H9 (cell line): Measurements from ENCODE around the gene KIF11. TPM values are rescaled to one million over a fixed set of nuclear protein-coding genes. Genes with fewer than 3 reads are reported as not detected.

Experiments used
- DNase-seq: peaks from one replicate; pipeline ENCODE4 v3.0.0-alpha.2; 2017
- H2AFZ ChIP-seq: one replicate; pipeline ENCODE4 v1.6.1; 2013; ENCODE audit warnings: mild to moderate bottlenecking, low read length, control low read depth, moderate library complexity
- H2AK5ac ChIP-seq: 2 replicates; pipeline ENCODE4 v1.6.1; 2013; ENCODE audit warnings: low read length, control low read depth, mixed read lengths; ENCODE audit not compliant: insufficient read length
- H2BK120ac ChIP-seq: one replicate; pipeline ENCODE4 v1.6.1; 2013; ENCODE audit warnings: low read depth, mild to moderate bottlenecking, low read length, control low read depth, inconsistent platforms; ENCODE audit not compliant: poor library complexity, severe bottlenecking
- H2BK12ac ChIP-seq: 2 replicates; pipeline ENCODE4 v1.6.1; 2013; ENCODE audit warnings: low read length, control low read depth, mixed read lengths, low read depth; ENCODE audit not compliant: insufficient read length
- H2BK15ac ChIP-seq: 2 replicates; pipeline ENCODE4 v1.6.1; 2013; ENCODE audit warnings: low read depth, low read length, control low read depth
- H2BK20ac ChIP-seq: one replicate; pipeline ENCODE4 v1.6.1; 2013; ENCODE audit warnings: low read depth, mild to moderate bottlenecking, low read length, control low read depth, inconsistent platforms; ENCODE audit not compliant: poor library complexity, severe bottlenecking
- H2BK5ac ChIP-seq: 2 replicates; pipeline ENCODE4 v1.6.1; 2013; ENCODE audit warnings: low read length, control low read depth, mixed read lengths; ENCODE audit not compliant: insufficient read length
- H3K14ac ChIP-seq: 2 replicates; pipeline ENCODE4 v1.6.1; 2013; ENCODE audit warnings: low read length, control low read depth; ENCODE audit not compliant: insufficient read depth
- H3K18ac ChIP-seq: 2 replicates; pipeline ENCODE4 v1.6.1; 2013; ENCODE audit warnings: low read depth, mild to moderate bottlenecking, mixed read lengths, low read length, control low read depth; ENCODE audit not compliant: insufficient read length
- H3K23ac ChIP-seq: 2 replicates; pipeline ENCODE4 v1.6.1; 2013; ENCODE audit warnings: low read length, control low read depth, mixed read lengths, low read depth; ENCODE audit not compliant: insufficient read length
- H3K23me2 ChIP-seq: 2 replicates; pipeline ENCODE4 v1.6.1; 2013; ENCODE audit warnings: low read depth, mild to moderate bottlenecking, mixed read lengths, low read length, control low read depth; ENCODE audit not compliant: insufficient read length, poor library complexity, severe bottlenecking
- H3K27ac ChIP-seq: 2 replicates; pipeline ENCODE4 v1.5.1; 2013; ENCODE audit warnings: low read length, control low read depth, mixed read lengths, low read depth; ENCODE audit not compliant: insufficient read length
- H3K27me3 ChIP-seq: 2 replicates; pipeline ENCODE4 v1.6.1; 2013; ENCODE audit warnings: low read length, control low read depth, inconsistent platforms; ENCODE audit not compliant: insufficient read depth
- H3K4ac ChIP-seq: 2 replicates; pipeline ENCODE4 v1.6.1; 2013; ENCODE audit warnings: low read depth, mild to moderate bottlenecking, control low read depth, inconsistent platforms, low read length, moderate library complexity
- H3K4me1 ChIP-seq: 2 replicates; pipeline ENCODE4 v1.6.1; 2013; ENCODE audit warnings: low read length, control low read depth, inconsistent platforms; ENCODE audit not compliant: insufficient read depth
- H3K4me2 ChIP-seq: 2 replicates; pipeline ENCODE4 v1.6.1; 2013; ENCODE audit warnings: low read length, control low read depth, mixed read lengths; ENCODE audit not compliant: insufficient read length, insufficient read depth
- H3K56ac ChIP-seq: 2 replicates; pipeline ENCODE4 v1.6.1; 2013; ENCODE audit warnings: low read depth, mild to moderate bottlenecking, mixed read lengths, low read length, control low read depth; ENCODE audit not compliant: insufficient read length
- H3K79me1 ChIP-seq: 2 replicates; pipeline ENCODE4 v1.6.1; 2013; ENCODE audit warnings: low read depth, mild to moderate bottlenecking, moderate library complexity, low read length, control low read depth, inconsistent platforms; ENCODE audit not compliant: insufficient read depth, poor library complexity, severe bottlenecking
- H3K79me2 ChIP-seq: 2 replicates; pipeline ENCODE4 v1.6.1; 2013; ENCODE audit warnings: low read length, control low read depth, inconsistent platforms; ENCODE audit not compliant: insufficient read depth
- H3K9ac ChIP-seq: 2 replicates; pipeline ENCODE4 v1.6.1; 2013; ENCODE audit warnings: low read length, control low read depth, mixed read lengths; ENCODE audit not compliant: insufficient read length; ENCODE audit errors: extremely low read depth
- H3K9me3 ChIP-seq: one replicate; pipeline ENCODE4 v1.6.1; 2013; ENCODE audit warnings: low read depth, low read length, inconsistent platforms; ENCODE audit not compliant: control insufficient read depth
- H3T11ph ChIP-seq: one replicate; pipeline ENCODE4 v1.6.1; 2013; ENCODE audit warnings: mild to moderate bottlenecking, low read length, control low read depth, inconsistent platforms
- H4K20me1 ChIP-seq: one replicate; pipeline ENCODE4 v1.6.1; 2013; ENCODE audit not compliant: control insufficient read depth, insufficient read length, insufficient read depth
- H4K5ac ChIP-seq: 2 replicates; pipeline ENCODE4 v1.6.1; 2013; ENCODE audit warnings: low read depth, mild to moderate bottlenecking, mixed read lengths, low read length, control low read depth; ENCODE audit not compliant: insufficient read length
- H4K8ac ChIP-seq: replicated peaks from 2 replicates; pipeline ENCODE4 v1.6.1; 2013; ENCODE audit warnings: low read length, control low read depth, mixed read lengths, low read depth; ENCODE audit not compliant: insufficient read length
- H4K91ac ChIP-seq: 2 replicates; pipeline ENCODE4 v1.6.1; 2013; ENCODE audit warnings: low read depth, mild to moderate bottlenecking, moderate library complexity, mixed read lengths, low read length, control low read depth; ENCODE audit not compliant: insufficient read length
- H3K27ac Mint-ChIP-seq, 3 experiments: 2 replicates in 2 of 3; 3 replicates in 1 of 3; pipeline ENCODE4 v1.8.0; 2020 to 2021; ENCODE audit warnings: mixed read lengths in 3 of 3, mild to moderate bottlenecking in 1 of 3, moderate library complexity in 1 of 3
- H3K27me3 Mint-ChIP-seq: 2 replicates; pipeline ENCODE4 v1.8.0; 2021; ENCODE audit warnings: low read depth, mild to moderate bottlenecking, moderate library complexity, mixed read lengths
- H3K36me3 Mint-ChIP-seq, 3 experiments: 2 replicates in 2 of 3; 3 replicates in 1 of 3; pipeline ENCODE4 v1.8.0; 2020 to 2021; ENCODE audit warnings: low read depth in 3 of 3, mixed read lengths in 3 of 3; ENCODE audit not compliant: insufficient read depth in 1 of 3
- H3K4me1 Mint-ChIP-seq, 2 experiments: 2 replicates each; pipeline ENCODE4 v1.8.0; 2020; ENCODE audit warnings: mixed read lengths in 2 of 2
- H3K4me3 Mint-ChIP-seq, 2 experiments: 2 replicates in 1 of 2; 3 replicates in 1 of 2; pipeline ENCODE4 v1.8.0; 2020 to 2021; ENCODE audit warnings: mild to moderate bottlenecking in 2 of 2, mixed read lengths in 2 of 2, moderate library complexity in 1 of 2
- H3K9me3 Mint-ChIP-seq, 2 experiments: 2 replicates in 1 of 2; 3 replicates in 1 of 2; pipeline ENCODE4 v1.8.0; 2020; ENCODE audit warnings: mild to moderate bottlenecking in 2 of 2, mixed read lengths in 2 of 2, moderate library complexity in 1 of 2
- WGBS: extraction: QIAGEN DNeasy Blood & Tissue Kit; methylation state at CpG from one replicate; pipeline ENCODE4 v1.1.7; 2013; ENCODE audit warnings: missing lambda C conversion rate, low lambda C conversion rate, mixed read lengths; ENCODE audit not compliant: insufficient read length; ENCODE audit errors: extremely low coverage; 5-methylcytosine and 5-hydroxymethylcytosine counted together
- total RNA-seq: library from RNA; stranded (reverse); gene quantifications from 2 replicates; pipeline ENCODE4 v1.2.1, GENCODE V29; 2021
- TF ChIP-seq, protein P1 (sequence below): fragments of 200-600 bp; sonication (generic); conservative IDR thresholded peaks from 3 replicates; pipeline ENCODE4 v1.8.0; 2021; ENCODE audit warnings: antibody characterized with exemption, mild to moderate bottlenecking

The KIF11 gene
- total RNA-seq, 1 experiment from 2014 or later, result 54.4 TPM

DNA sequence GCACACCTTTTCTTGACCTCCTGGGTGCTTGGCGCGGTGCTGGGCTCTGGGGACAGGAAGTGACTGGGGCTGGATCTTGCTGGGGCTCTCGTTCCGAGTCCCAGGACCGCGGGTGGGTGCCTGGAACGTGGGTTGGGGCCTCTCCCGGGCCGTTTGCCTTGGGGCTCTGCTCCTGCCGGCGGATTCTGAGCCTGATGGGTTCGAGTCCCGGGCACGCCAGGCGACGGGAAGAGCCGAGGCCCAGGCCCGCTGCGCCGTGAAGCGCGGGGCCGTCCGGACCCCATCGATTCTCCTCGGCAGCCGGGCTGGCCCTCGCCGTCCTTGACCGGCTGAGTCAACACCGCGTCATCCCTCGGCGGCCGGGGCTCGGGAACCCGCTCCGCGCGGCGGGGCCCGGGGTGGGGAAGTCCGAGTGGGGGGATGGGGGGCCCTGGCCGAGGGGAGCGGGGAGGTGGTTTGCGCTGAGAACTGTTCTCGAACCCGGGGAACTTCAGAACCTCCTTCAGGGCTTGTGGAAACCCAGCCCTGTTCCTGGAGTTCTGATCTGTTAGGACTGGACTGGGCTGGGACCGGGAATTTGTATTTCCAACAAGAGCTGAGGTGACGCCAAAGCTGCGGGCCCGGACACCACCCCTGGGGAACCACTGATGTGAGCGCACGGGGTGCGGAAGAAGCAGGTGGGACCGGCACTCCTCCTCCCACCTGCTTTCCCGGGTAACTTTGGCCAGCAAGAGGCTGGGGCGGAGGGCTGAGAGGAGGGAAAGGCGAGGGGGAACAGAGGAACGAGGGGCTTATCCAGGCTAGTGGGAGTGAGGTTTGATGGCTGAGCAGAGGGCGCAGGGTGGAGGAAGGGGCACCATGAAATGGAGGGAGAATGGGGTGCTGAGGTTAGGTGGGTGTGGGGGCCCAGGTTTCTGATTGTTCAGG lies 103.0 kb downstream of the KIF11 start:
- no peak overlapping the region for H3K4ac ChIP-seq
- H2BK15ac ChIP-seq, result no peak overlapping the region
- peak overlapping the region; percentile 11 for H3K9ac ChIP-seq
- no peaks in the 10 kb centered on the region for H3K9me3 ChIP-seq
- no peak overlapping the region for H2BK120ac ChIP-seq
- no peaks in the 10 kb centered on the region; the same call in 1 of the 2 replicates for H3K4me1 ChIP-seq
- no peak overlapping the region for H2BK12ac ChIP-seq
- H4K20me1 ChIP-seq, result no peaks in the 10 kb centered on the region
- no peak overlapping the region for H3K27ac ChIP-seq
- Mint-ChIP-seq H3K4me1 (peaks cover 38 to 39% of the 10 kb centered on the region in 2 experiments), H3K9me3 (no peaks in the 10 kb centered on the region; a peak in 2 of 5 replicates), H3K4me3 (peak overlapping the region; percentile 58 to 78), H3K36me3 (peaks cover 0 to 5% (median 0%) of the 10 kb centered on the region in 3 experiments; a peak in 2 of 7 replicates), H3K27me3 (peaks cover 99% of the 10 kb centered on the region), H3K27ac (peak overlapping the region in 1 of 3 experiments; percentile 73; a peak in 1 of 7 replicates)
- WGBS, result no CpG with 5 or more reads among the region's 61 CpGs
- H2AFZ ChIP-seq, result no peak overlapping the region
- no peak overlapping the region for H4K8ac ChIP-seq
- H3K23ac ChIP-seq, result no peak overlapping the region
- H3K14ac ChIP-seq, result no peak overlapping the region
- H3K27me3 ChIP-seq, result peaks cover 37% of the 10 kb centered on the region
- H4K91ac ChIP-seq, result no peak overlapping the region
- peak; percentile 52 for DNase-seq
- H3T11ph ChIP-seq, result no peak overlapping the region
- no peaks in the 10 kb centered on the region for H3K79me2 ChIP-seq
- H3K56ac ChIP-seq, result no peak overlapping the region
- H3K4me2 ChIP-seq, result peak overlapping the region; percentile 51
- no peak overlapping the region for H2BK5ac ChIP-seq
- no peak overlapping the region for H4K5ac ChIP-seq
- no peak overlapping the region for H3K18ac ChIP-seq
- no peak overlapping the region for H2AK5ac ChIP-seq
- H3K79me1 ChIP-seq, result no peaks in the 10 kb centered on the region
- TF ChIP-seq, protein P1, sequence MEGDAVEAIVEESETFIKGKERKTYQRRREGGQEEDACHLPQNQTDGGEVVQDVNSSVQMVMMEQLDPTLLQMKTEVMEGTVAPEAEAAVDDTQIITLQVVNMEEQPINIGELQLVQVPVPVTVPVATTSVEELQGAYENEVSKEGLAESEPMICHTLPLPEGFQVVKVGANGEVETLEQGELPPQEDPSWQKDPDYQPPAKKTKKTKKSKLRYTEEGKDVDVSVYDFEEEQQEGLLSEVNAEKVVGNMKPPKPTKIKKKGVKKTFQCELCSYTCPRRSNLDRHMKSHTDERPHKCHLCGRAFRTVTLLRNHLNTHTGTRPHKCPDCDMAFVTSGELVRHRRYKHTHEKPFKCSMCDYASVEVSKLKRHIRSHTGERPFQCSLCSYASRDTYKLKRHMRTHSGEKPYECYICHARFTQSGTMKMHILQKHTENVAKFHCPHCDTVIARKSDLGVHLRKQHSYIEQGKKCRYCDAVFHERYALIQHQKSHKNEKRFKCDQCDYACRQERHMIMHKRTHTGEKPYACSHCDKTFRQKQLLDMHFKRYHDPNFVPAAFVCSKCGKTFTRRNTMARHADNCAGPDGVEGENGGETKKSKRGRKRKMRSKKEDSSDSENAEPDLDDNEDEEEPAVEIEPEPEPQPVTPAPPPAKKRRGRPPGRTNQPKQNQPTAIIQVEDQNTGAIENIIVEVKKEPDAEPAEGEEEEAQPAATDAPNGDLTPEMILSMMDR, result no peak
- peaks cover 24% of the 10 kb centered on the region for H3K23me2 ChIP-seq
- H2BK20ac ChIP-seq, result no peak overlapping the region
